Keratinocyte (primary cell): ENCODE data around the gene MUC16. TPM values are rescaled to one million over a fixed set of nuclear protein-coding genes. Genes with fewer than 3 reads are reported as not detected.

ENCODE experiments used
- DNase-seq: peaks from one replicate; pipeline ENCODE4 v3.0.0-alpha.2; 2011; ENCODE audit warnings: low read depth, missing footprints, low spot score
- FAIRE-seq: peaks from 2 replicates; lab custom pipeline; 2011; peaks lifted over from hg19 to GRCh38; lab: Jason Lieb, UNC
- H2AFZ ChIP-seq: 2 replicates; pipeline ENCODE4 v1.6.0; 2012; ENCODE audit warnings: low read length, control low read depth, inconsistent platforms; ENCODE audit not compliant: control insufficient read depth
- H3K27ac ChIP-seq: 2 replicates; pipeline ENCODE4 v1.5.1; 2011; ENCODE audit warnings: low read length; ENCODE audit not compliant: control insufficient read depth, insufficient read depth
- H3K27me3 ChIP-seq: 3 replicates; pipeline ENCODE4 v1.6.0; 2011; ENCODE audit warnings: low read length; ENCODE audit not compliant: control insufficient read depth, insufficient read depth; ENCODE audit errors: extremely low read depth
- H3K36me3 ChIP-seq, 2 experiments: 2 replicates in 1 of 2; 3 replicates in 1 of 2; pipeline ENCODE4 v1.5.1; 2011; ENCODE audit warnings: low read length in 2 of 2, mild to moderate bottlenecking in 1 of 2; ENCODE audit not compliant: control insufficient read depth in 2 of 2, insufficient read depth in 2 of 2; ENCODE audit errors: extremely low read depth in 1 of 2
- H3K4me1 ChIP-seq: 3 replicates; pipeline ENCODE4 v1.5.1; 2011; ENCODE audit warnings: low read length; ENCODE audit not compliant: control insufficient read depth, insufficient read depth; ENCODE audit errors: extremely low read depth
- H3K4me2 ChIP-seq: 3 replicates; pipeline ENCODE4 v1.6.0; 2011; ENCODE audit warnings: low read depth, low read length; ENCODE audit not compliant: control insufficient read depth, insufficient read depth; ENCODE audit errors: extremely low read depth
- H3K4me3 ChIP-seq, 3 experiments: fragments of 200-600 bp in 1 of 3; sonication (generic) in 1 of 3; 2 replicates in 2 of 3; 3 replicates in 1 of 3; pipeline ENCODE4 v1.5.1; 2011 to 2016; ENCODE audit warnings: low read length in 3 of 3, mild to moderate bottlenecking in 3 of 3, control low read depth in 2 of 3, inconsistent platforms in 1 of 3, low read depth in 1 of 3, mixed read lengths in 1 of 3, mixed run types in 1 of 3, moderate library complexity in 1 of 3; ENCODE audit not compliant: control insufficient read depth in 2 of 3, insufficient read depth in 2 of 3; ENCODE audit errors: extremely low read depth in 1 of 3
- H3K79me2 ChIP-seq: 2 replicates; pipeline ENCODE4 v1.6.0; 2012; ENCODE audit warnings: low read length; ENCODE audit not compliant: control insufficient read depth, insufficient read depth
- H3K9ac ChIP-seq: 3 replicates; pipeline ENCODE4 v1.6.0; 2011; ENCODE audit warnings: low read length; ENCODE audit not compliant: control insufficient read depth, insufficient read depth; ENCODE audit errors: extremely low read depth
- H3K9me1 ChIP-seq: 3 replicates; pipeline ENCODE4 v1.6.0; 2011; ENCODE audit warnings: low read length; ENCODE audit not compliant: control insufficient read depth, insufficient read depth; ENCODE audit errors: extremely low read depth
- H3K9me3 ChIP-seq: 2 replicates; pipeline ENCODE4 v1.5.1; 2012; ENCODE audit warnings: low read depth, low read length; ENCODE audit not compliant: control insufficient read depth
- H4K20me1 ChIP-seq: 3 replicates; pipeline ENCODE4 v1.6.0; 2011; ENCODE audit warnings: low read length; ENCODE audit not compliant: control insufficient read depth, insufficient read depth; ENCODE audit errors: extremely low read depth
- CTCF ChIP-seq, 3 experiments: IDR thresholded peaks in 1 of 3; conservative IDR thresholded peaks in 1 of 3; optimal IDR thresholded peaks in 1 of 3; 2 replicates in 2 of 3; 3 replicates in 1 of 3; pipeline versions ENCODE3 to v1.5.1; 2011; ENCODE audit warnings: low read length in 3 of 3, mild to moderate bottlenecking in 3 of 3, moderate library complexity in 2 of 3, control low read depth in 1 of 3, inconsistent platforms in 1 of 3; ENCODE audit not compliant: insufficient read depth in 2 of 3; ENCODE audit errors: extremely low read depth in 1 of 3
- EZH2 ChIP-seq: IDR thresholded peaks from one replicate; pipeline ENCODE4 v1.6.1; 2012; ENCODE audit warnings: inconsistent platforms, mild to moderate bottlenecking, low read length, moderate library complexity
- dilution Hi-C: fragments of 300-500 bp; cut with MboI; formaldehyde crosslinking; loops from one replicate; pipeline ENCODE4 v1.7.0; 2020; ENCODE audit warnings: low sequenced_read_pairs; ENCODE audit not compliant: extremely low pct_ligation_motif_present
- polyA plus RNA-seq, 5 experiments: library from polyadenylated mRNA; depleted of rRNA in 3 of 5; stranded (reverse) in 3 of 5; stranded (forward) in 1 of 5; unstranded in 1 of 5; fragments of >200 nt; gene quantifications; 1 replicate in 1 of 5; 2 replicates in 3 of 5; 3 replicates in 1 of 5; pipeline versions ENCODE4 v1.2.1 to v1.2.3, GENCODE V29; 2011 to 2012; ENCODE audit warnings: missing spikeins in 2 of 5, low read depth in 1 of 5, low replicate concordance in 1 of 5

The MUC16 gene
- polyA plus RNA-seq, 1 donor (not counting 4 experiments of a cell fraction or from before 2014, with no cell fraction given): 0.03 TPM

- TF ChIP-seq EZH2: no peak
- Histone ChIP-seq H3K4me1 (peaks cover 15% of the 10 kb centered on the region), H3K36me3 (no peaks in the 10 kb centered on the region), H3K27me3 (no peaks in the 10 kb centered on the region), H3K9ac (no peak overlapping the region), H3K79me2 (no peaks in the 10 kb centered on the region), H3K27ac (no peak overlapping the region), H2AFZ (no peak overlapping the region), H3K4me2 (no peak overlapping the region), H3K9me1 (no peaks in the 10 kb centered on the region), H4K20me1 (no peaks in the 10 kb centered on the region), H3K9me3 (no peaks in the 10 kb centered on the region), H3K4me3 (no peak overlapping the region)
- DNase-seq (no peak), FAIRE-seq (no peak)
- dilution Hi-C loops: no loop called here
Measured at GRCh38 chr19:9052894-9053293, 42.7 kb upstream of the MUC16 start.

- H3K9me3 ChIP-seq: no peaks in the 10 kb centered on the region
- H3K27ac ChIP-seq: no peak overlapping the region
- no peak overlapping the region for H3K4me2 ChIP-seq
- H3K4me1 ChIP-seq: no peaks in the 10 kb centered on the region
- H3K36me3 ChIP-seq: no peaks in the 10 kb centered on the region
- no peak overlapping the region for H3K4me3 ChIP-seq
- TF ChIP-seq CTCF (optimal IDR thresholded peaks at IDR 0.05 in 1 of 3, IDR thresholded peaks at IDR 0.05 in 1 of 3, conservative IDR thresholded peaks at IDR 0.05 in 1 of 3; ENCODE audit: extremely low read depth in 1 of 3, insufficient read depth in 2 of 3, low read length in 3 of 3) (no peak), EZH2 (no peak)
- no peak for FAIRE-seq
- dilution Hi-C loops: no loop called here
- H3K79me2 ChIP-seq: no peaks in the 10 kb centered on the region
- no peaks in the 10 kb centered on the region for H4K20me1 ChIP-seq
- H3K9ac ChIP-seq: no peak overlapping the region
- H2AFZ ChIP-seq: no peak overlapping the region
- no peak for DNase-seq
- no peaks in the 10 kb centered on the region for H3K9me1 ChIP-seq
- H3K27me3 ChIP-seq: no peaks in the 10 kb centered on the region
Measured at GRCh38 chr19:9046694-9047093, 36.5 kb upstream of the MUC16 start.

GRCh38 chr19:9044449-9044848 lies 34.2 kb upstream of the MUC16 start:
- no peak overlapping the region for H3K9ac ChIP-seq
- DNase-seq: no peak
- no peaks in the 10 kb centered on the region for H3K27me3 ChIP-seq
- H3K4me1 ChIP-seq: no peaks in the 10 kb centered on the region
- no peaks in the 10 kb centered on the region for H3K79me2 ChIP-seq
- no peaks in the 10 kb centered on the region for H3K9me1 ChIP-seq
- no peaks in the 10 kb centered on the region for H3K36me3 ChIP-seq
- no peak overlapping the region for H3K27ac ChIP-seq
- dilution Hi-C loops: no loop called here
- H3K4me3 ChIP-seq: no peak overlapping the region
- TF ChIP-seq EZH2: no peak
- no peak for TF ChIP-seq CTCF (optimal IDR thresholded peaks at IDR 0.05 in 1 of 3, IDR thresholded peaks at IDR 0.05 in 1 of 3, conservative IDR thresholded peaks at IDR 0.05 in 1 of 3; ENCODE audit: extremely low read depth in 1 of 3, insufficient read depth in 2 of 3, low read length in 3 of 3)
- no peak overlapping the region for H3K4me2 ChIP-seq
- no peak for FAIRE-seq
- H4K20me1 ChIP-seq: no peaks in the 10 kb centered on the region
- H2AFZ ChIP-seq: no peak overlapping the region
- no peaks in the 10 kb centered on the region for H3K9me3 ChIP-seq
